Vagina (tissue), 2 donors: ENCODE measurements around the gene HOXB6. TPM values are rescaled to one million over a fixed set of nuclear protein-coding genes. Genes with fewer than 3 reads are reported as not detected.

Experiments
- DNase-seq, 2 donors: peaks; one replicate each; pipeline ENCODE4 v3.0.0-alpha.2; 2017; ENCODE audit errors: extremely low spot score in 2 of 2
- H3K27ac ChIP-seq: fragments of 200-600 bp; sonication (generic); one replicate; pipeline ENCODE4 v1.5.1; 2019
- H3K27me3 ChIP-seq: fragments of 200-600 bp; sonication (generic); one replicate; pipeline ENCODE4 v1.5.1; 2019
- H3K36me3 ChIP-seq, 2 donors: fragments of 200-600 bp; sonication (generic); one replicate each; pipeline ENCODE4 v1.5.1; 2017 to 2019
- H3K4me1 ChIP-seq: fragments of 200-600 bp; sonication (generic); one replicate; pipeline ENCODE4 v1.5.1; 2019
- H3K4me3 ChIP-seq, 2 donors: fragments of 200-600 bp; sonication (generic); 1 replicate in 1 of 2; 2 replicates in 1 of 2; pipeline ENCODE4 v1.5.1; 2016 to 2019
- H3K9me3 ChIP-seq: fragments of 200-600 bp; sonication (generic); one replicate; pipeline ENCODE4 v1.5.1; 2019
- CTCF ChIP-seq, 3 experiments: fragments of 450-650 bp in 2 of 3; fragments of 200-600 bp in 1 of 3; sonication (generic) in 1 of 3; IDR thresholded peaks; one replicate each; pipeline ENCODE4 v1.5.1; 2017 to 2019; ENCODE audit warnings: antibody characterized with exemption in 3 of 3, mild to moderate bottlenecking in 2 of 3, moderate library complexity in 2 of 3
- POLR2A ChIP-seq, 2 donors: fragments of 450-650 bp; IDR thresholded peaks; one replicate each; pipeline ENCODE4 v1.6.1; 2017; ENCODE audit warnings: antibody characterized with exemption in 2 of 2, mild to moderate bottlenecking in 2 of 2, moderate library complexity in 2 of 2
- POLR2AphosphoS5 ChIP-seq, 2 donors: sonication (generic); formaldehyde crosslinking; IDR thresholded peaks; one replicate each; pipeline ENCODE4 v1.9.0; 2017; ENCODE audit warnings: antibody characterized with exemption in 2 of 2, mild to moderate bottlenecking in 2 of 2, low read depth in 1 of 2; ENCODE audit not compliant: insufficient read depth in 1 of 2
- intact Hi-C: fragments of 100-400 bp; cut with DNase I; formaldehyde crosslinking; loops from one replicate; pipeline ENCODE4 v1.15.1; 2023
- total RNA-seq: library from RNA; depleted of rRNA; stranded (reverse); fragments of >200 nt; gene quantifications from one replicate; pipeline ENCODE4 v1.2.3, GENCODE V29; 2016

The HOXB6 gene
- total RNA-seq, 1 donor from 2014 or later: 1.2 TPM

- H3K4me1 ChIP-seq: peaks cover 9% of the 10 kb centered on the region
- TF ChIP-seq POLR2A (IDR thresholded peaks at IDR 0.05): no peak
- no peak for TF ChIP-seq POLR2AphosphoS5 (IDR thresholded peaks at IDR 0.05; ENCODE audit: insufficient read depth in 1 of 2, low read depth in 1 of 2)
- TF ChIP-seq CTCF (IDR thresholded peaks at IDR 0.05): no peak
- no peak overlapping the region for H3K27ac ChIP-seq
- no peaks in the 10 kb centered on the region for H3K36me3 ChIP-seq
- no peaks in the 10 kb centered on the region for H3K9me3 ChIP-seq
- DNase-seq: no peak
- intact Hi-C loops: no loop called here
- no peak overlapping the region for H3K4me3 ChIP-seq
- H3K27me3 ChIP-seq: no peaks in the 10 kb centered on the region
Measured at GRCh38 chr17:48634493-48635208, 29.9 kb upstream of the HOXB6 start.

- H3K27ac ChIP-seq: no peak overlapping the region
- no peak overlapping the region for H3K4me3 ChIP-seq
- peaks cover 9% of the 10 kb centered on the region for H3K4me1 ChIP-seq
- H3K9me3 ChIP-seq: no peaks in the 10 kb centered on the region
- intact Hi-C loops: no loop called here
- no peaks in the 10 kb centered on the region for H3K36me3 ChIP-seq
- DNase-seq: no peak
- H3K27me3 ChIP-seq: no peaks in the 10 kb centered on the region
- TF ChIP-seq POLR2AphosphoS5 (IDR thresholded peaks at IDR 0.05; ENCODE audit: insufficient read depth in 1 of 2, low read depth in 1 of 2): no peak
- TF ChIP-seq CTCF (IDR thresholded peaks at IDR 0.05): no peak
- no peak for TF ChIP-seq POLR2A (IDR thresholded peaks at IDR 0.05)
Measured at GRCh38 chr17:48633266-48633677, 28.5 kb upstream of the HOXB6 start.

- H3K4me3 ChIP-seq: no peak overlapping the region
- no peaks in the 10 kb centered on the region for H3K36me3 ChIP-seq
- H3K9me3 ChIP-seq: no peaks in the 10 kb centered on the region
- H3K4me1 ChIP-seq: peaks cover 9% of the 10 kb centered on the region
- no peaks in the 10 kb centered on the region for H3K27me3 ChIP-seq
- intact Hi-C loops: no loop called here
- no peak overlapping the region for H3K27ac ChIP-seq
- TF ChIP-seq POLR2A (IDR thresholded peaks at IDR 0.05) (no peak), CTCF (IDR thresholded peaks at IDR 0.05) (no peak), POLR2AphosphoS5 (IDR thresholded peaks at IDR 0.05; ENCODE audit: insufficient read depth in 1 of 2, low read depth in 1 of 2) (no peak)
- no peak for DNase-seq
Measured at GRCh38 chr17:48632579-48633265, 27.9 kb upstream of the HOXB6 start.

- Histone ChIP-seq H3K4me1 (peaks cover 9% of the 10 kb centered on the region), H3K27ac (no peak overlapping the region), H3K27me3 (peaks cover 1% of the 10 kb centered on the region), H3K9me3 (no peaks in the 10 kb centered on the region), H3K36me3 (no peaks in the 10 kb centered on the region), H3K4me3 (no peak overlapping the region)
- intact Hi-C loops: no loop called here
- no peak for TF ChIP-seq CTCF (IDR thresholded peaks at IDR 0.05)
- no peak for TF ChIP-seq POLR2A (IDR thresholded peaks at IDR 0.05)
- DNase-seq: no peak
Measured at GRCh38 chr17:48631693-48632578, 27.1 kb upstream of the HOXB6 start.
